HepG2 (cell line): ENCODE results near the gene GIMAP4. TPM values are rescaled to one million over a fixed set of nuclear protein-coding genes. Genes with fewer than 3 reads are reported as not detected.

Experiments used
- FOSL1 ChIP-seq: sonication (generic); formaldehyde crosslinking; IDR thresholded peaks from 2 replicates; pipeline ENCODE4 v1.9.0; 2021; ENCODE audit warnings: missing genetic modification reagents, borderline replicate concordance
- HIVEP1 ChIP-seq: sonication (generic); formaldehyde crosslinking; IDR thresholded peaks from 2 replicates; pipeline ENCODE4 v1.4.0; 2020; ENCODE audit warnings: mild to moderate bottlenecking, missing genetic modification reagents
- ZKSCAN5 ChIP-seq: sonication (generic); formaldehyde crosslinking; IDR thresholded peaks from 2 replicates; pipeline ENCODE4 v1.5.1; 2020; ENCODE audit warnings: mild to moderate bottlenecking, missing genetic modification reagents
- ZNF326 ChIP-seq: sonication (generic); formaldehyde crosslinking; IDR thresholded peaks from 2 replicates; pipeline ENCODE4 v1.4.0; 2020; ENCODE audit warnings: missing genetic modification reagents, borderline replicate concordance
- ZNF382 ChIP-seq: sonication (generic); formaldehyde crosslinking; IDR thresholded peaks from 2 replicates; pipeline ENCODE4 v1.5.0; 2020; ENCODE audit warnings: missing genetic modification reagents, mild to moderate bottlenecking, borderline replicate concordance
- polyA plus RNA-seq, 8 experiments: library from polyadenylated mRNA; depleted of rRNA in 3 of 8; stranded (reverse) in 7 of 8; unstranded in 1 of 8; fragments of >200 nt; fragmentation: Illumina TruSeq in 4 of 8; extraction: Trizol in 4 of 8; gene quantifications; 2 replicates each; pipeline versions ENCODE4 v1.2.1 to v1.2.3, GENCODE V29; 2011 to 2016; ENCODE audit warnings: low read depth in 4 of 8, missing spikeins in 1 of 8, mixed read lengths in 1 of 8; ENCODE audit not compliant: insufficient read depth in 1 of 8
- total RNA-seq, 5 experiments: library from RNA; depleted of rRNA; stranded (reverse); fragments of >200 nt; fragmentation: Illumina TruSeq; extraction: Trizol; gene quantifications; 2 replicates each; pipeline ENCODE4 v1.2.3, GENCODE V29; 2016; ENCODE audit warnings: low read depth in 1 of 5
- TF ChIP-seq, protein P1 (sequence below): sonication (generic); formaldehyde crosslinking; IDR thresholded peaks from 2 replicates; pipeline ENCODE4 v1.8.0; 2022; ENCODE audit warnings: mild to moderate bottlenecking, missing genetic modification reagents, borderline replicate concordance
- TF ChIP-seq, protein P2 (sequence below): sonication (generic); formaldehyde crosslinking; conservative IDR thresholded peaks from 2 replicates; pipeline ENCODE4 v1.4.0; 2020; ENCODE audit warnings: missing genetic modification reagents
- TF ChIP-seq, protein P3 (sequence below): sonication (generic); formaldehyde crosslinking; IDR thresholded peaks from 2 replicates; pipeline ENCODE4 v1.5.1; 2020; ENCODE audit warnings: mild to moderate bottlenecking, moderate library complexity, missing genetic modification reagents
- TF ChIP-seq, protein P4 (sequence below): sonication (generic); formaldehyde crosslinking; IDR thresholded peaks from 2 replicates; pipeline ENCODE4 v1.8.1; 2023; ENCODE audit warnings: mild to moderate bottlenecking, missing genetic modification reagents, borderline replicate concordance

GIMAP4 gene
- total and polyA plus RNA-seq, 2 of the 13 experiments (the other 11 are each of a cell fraction or from before 2014, with no cell fraction given) = not detected

DNA sequence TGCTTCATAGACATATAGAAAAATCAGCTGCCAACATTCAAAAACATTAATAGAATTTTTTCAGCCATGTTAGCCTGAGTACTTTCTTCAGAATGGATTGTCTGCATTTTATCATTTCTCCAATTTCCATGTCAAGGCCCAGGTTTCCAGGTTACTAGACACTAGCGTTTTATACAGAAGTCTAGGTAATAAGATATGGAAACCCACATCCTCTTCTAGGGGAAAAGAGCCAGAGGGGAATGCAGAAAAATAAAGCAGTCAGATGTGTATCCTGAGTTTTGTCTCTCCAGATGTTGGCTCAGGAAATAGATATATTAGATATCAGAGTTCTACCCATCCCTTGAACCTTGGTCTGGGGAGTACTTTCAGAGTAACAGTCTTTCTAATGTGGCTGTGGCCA, 20.4 kb downstream of the GIMAP4 start (continued):
- TF ChIP-seq, protein P1, sequence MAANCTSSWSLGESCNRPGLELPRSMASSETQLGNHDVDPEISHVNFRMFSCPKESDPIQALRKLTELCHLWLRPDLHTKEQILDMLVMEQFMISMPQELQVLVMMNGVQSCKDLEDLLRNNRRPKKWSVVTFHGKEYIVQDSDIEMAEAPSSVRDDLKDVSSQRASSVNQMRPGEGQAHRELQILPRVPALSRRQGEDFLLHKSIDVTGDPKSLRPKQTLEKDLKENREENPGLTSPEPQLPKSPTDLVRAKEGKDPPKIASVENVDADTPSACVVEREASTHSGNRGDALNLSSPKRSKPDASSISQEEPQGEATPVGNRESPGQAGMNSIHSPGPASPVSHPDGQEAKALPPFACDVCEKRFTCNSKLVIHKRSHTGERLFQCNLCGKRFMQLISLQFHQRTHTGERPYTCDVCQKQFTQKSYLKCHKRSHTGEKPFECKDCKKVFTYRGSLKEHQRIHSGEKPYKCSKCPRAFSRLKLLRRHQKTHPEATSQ (CRISPR knock-in tag) = no peak
- TF ChIP-seq, protein P2, sequence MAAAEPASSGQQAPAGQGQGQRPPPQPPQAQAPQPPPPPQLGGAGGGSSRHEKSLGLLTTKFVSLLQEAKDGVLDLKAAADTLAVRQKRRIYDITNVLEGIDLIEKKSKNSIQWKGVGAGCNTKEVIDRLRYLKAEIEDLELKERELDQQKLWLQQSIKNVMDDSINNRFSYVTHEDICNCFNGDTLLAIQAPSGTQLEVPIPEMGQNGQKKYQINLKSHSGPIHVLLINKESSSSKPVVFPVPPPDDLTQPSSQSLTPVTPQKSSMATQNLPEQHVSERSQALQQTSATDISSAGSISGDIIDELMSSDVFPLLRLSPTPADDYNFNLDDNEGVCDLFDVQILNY (CRISPR knock-in tag) = no peak
- TF ChIP-seq, protein P3, sequence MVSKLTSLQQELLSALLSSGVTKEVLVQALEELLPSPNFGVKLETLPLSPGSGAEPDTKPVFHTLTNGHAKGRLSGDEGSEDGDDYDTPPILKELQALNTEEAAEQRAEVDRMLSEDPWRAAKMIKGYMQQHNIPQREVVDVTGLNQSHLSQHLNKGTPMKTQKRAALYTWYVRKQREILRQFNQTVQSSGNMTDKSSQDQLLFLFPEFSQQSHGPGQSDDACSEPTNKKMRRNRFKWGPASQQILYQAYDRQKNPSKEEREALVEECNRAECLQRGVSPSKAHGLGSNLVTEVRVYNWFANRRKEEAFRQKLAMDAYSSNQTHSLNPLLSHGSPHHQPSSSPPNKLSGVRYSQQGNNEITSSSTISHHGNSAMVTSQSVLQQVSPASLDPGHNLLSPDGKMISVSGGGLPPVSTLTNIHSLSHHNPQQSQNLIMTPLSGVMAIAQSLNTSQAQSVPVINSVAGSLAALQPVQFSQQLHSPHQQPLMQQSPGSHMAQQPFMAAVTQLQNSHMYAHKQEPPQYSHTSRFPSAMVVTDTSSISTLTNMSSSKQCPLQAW = no peak
- no peak for TF ChIP-seq FOSL1 (CRISPR knock-in tag)
- TF ChIP-seq, protein P4, sequence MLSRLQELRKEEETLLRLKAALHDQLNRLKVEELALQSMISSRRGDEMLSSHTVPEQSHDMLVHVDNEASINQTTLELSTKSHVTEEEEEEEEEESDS (CRISPR knock-in tag) = no peak
- no peak for TF ChIP-seq ZNF326 (CRISPR knock-in tag)
- no peak for TF ChIP-seq ZKSCAN5 (CRISPR knock-in tag)
- TF ChIP-seq HIVEP1 (CRISPR knock-in tag) = no peak
- TF ChIP-seq ZNF382 (CRISPR knock-in tag) = no peak
